Endothelial cell of umbilical vein (primary cell): ENCODE results near the gene CTAGE9.

Experiments
- TF ChIP-seq, protein P1 (sequence below), 2 donors: IDR thresholded peaks; 1 replicate in 1 of 2; 2 replicates in 1 of 2; pipeline ENCODE4 v1.5.1; 2011; ENCODE audit warnings: low read length in 2 of 2, mild to moderate bottlenecking in 2 of 2, moderate library complexity in 2 of 2, control low read depth in 1 of 2, inconsistent platforms in 1 of 2, low read depth in 1 of 2; ENCODE audit not compliant: insufficient read depth in 1 of 2; ENCODE audit errors: extremely low read depth in 1 of 2
- TF ChIP-seq, protein P2 (sequence below): IDR thresholded peaks from 2 replicates; pipeline ENCODE4 v1.6.1; 2011; ENCODE audit not compliant: insufficient read depth, insufficient read length

DNA sequence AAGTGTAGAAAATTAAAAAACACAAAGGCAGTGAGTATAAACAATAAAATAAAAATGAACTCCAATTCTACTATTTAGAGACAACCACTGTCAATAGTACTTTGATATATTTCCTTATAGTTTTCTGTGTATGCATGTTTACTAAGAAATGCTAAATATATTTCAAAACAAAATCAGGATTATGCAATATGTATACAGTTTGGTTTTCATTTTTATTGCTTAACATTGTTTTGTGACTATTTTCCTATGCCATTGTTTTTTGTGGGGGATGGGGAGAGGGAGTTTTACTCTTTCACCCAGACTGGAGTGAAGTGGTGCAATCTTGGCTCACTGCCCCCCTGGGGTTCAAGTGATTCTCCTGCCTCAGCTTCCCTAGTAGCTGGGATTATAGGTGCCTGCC is 29.2 kb downstream of the CTAGE9 start:
- TF ChIP-seq, protein P1, sequence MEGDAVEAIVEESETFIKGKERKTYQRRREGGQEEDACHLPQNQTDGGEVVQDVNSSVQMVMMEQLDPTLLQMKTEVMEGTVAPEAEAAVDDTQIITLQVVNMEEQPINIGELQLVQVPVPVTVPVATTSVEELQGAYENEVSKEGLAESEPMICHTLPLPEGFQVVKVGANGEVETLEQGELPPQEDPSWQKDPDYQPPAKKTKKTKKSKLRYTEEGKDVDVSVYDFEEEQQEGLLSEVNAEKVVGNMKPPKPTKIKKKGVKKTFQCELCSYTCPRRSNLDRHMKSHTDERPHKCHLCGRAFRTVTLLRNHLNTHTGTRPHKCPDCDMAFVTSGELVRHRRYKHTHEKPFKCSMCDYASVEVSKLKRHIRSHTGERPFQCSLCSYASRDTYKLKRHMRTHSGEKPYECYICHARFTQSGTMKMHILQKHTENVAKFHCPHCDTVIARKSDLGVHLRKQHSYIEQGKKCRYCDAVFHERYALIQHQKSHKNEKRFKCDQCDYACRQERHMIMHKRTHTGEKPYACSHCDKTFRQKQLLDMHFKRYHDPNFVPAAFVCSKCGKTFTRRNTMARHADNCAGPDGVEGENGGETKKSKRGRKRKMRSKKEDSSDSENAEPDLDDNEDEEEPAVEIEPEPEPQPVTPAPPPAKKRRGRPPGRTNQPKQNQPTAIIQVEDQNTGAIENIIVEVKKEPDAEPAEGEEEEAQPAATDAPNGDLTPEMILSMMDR (IDR thresholded peaks at IDR 0.05; ENCODE audit: extremely low read depth in 1 of 2, insufficient read depth in 1 of 2, low read depth in 1 of 2, low read length in 2 of 2) = no peak
- TF ChIP-seq, protein P2, sequence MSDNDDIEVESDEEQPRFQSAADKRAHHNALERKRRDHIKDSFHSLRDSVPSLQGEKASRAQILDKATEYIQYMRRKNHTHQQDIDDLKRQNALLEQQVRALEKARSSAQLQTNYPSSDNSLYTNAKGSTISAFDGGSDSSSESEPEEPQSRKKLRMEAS = no peak
